Stimulated activated CD8-positive, alpha-beta memory T cell treated with anti-CD3 and anti-CD28 coated beads, Interleukin-7, amount 100 ng/mL, for 24 hours (primary cell): ENCODE measurements around the gene CRYBG1.

ENCODE experiments used
- DNase-seq: peaks from one replicate; pipeline ENCODE4 v3.0.0-alpha.2; 2020; ENCODE audit warnings: low read depth

CRYBG1 gene

GRCh38 chr6:106460481-106460880 lies 100.0 kb downstream of the CRYBG1 start:
- no peak for DNase-seq

- no peak for DNase-seq
Observed at GRCh38 chr6:106461084-106461483, 100.6 kb downstream of the CRYBG1 start.

- DNase-seq: no peak
Observed at GRCh38 chr6:106462923-106463557, 102.5 kb downstream of the CRYBG1 start.

GRCh38 chr6:106466211-106466610 lies 105.7 kb downstream of the CRYBG1 start:
- DNase-seq: no peak

GRCh38 chr6:106468935-106469334 lies 108.4 kb downstream of the CRYBG1 start:
- DNase-seq: no peak

- no peak for DNase-seq
Observed at GRCh38 chr6:106469882-106470281, 109.4 kb downstream of the CRYBG1 start.

GRCh38 chr6:106470316-106470715 lies 109.8 kb downstream of the CRYBG1 start:
- no peak for DNase-seq

- DNase-seq: no peak
Observed at GRCh38 chr6:106470811-106471210, 110.3 kb downstream of the CRYBG1 start.

- DNase-seq: no peak
Observed at GRCh38 chr6:106473812-106474211, 113.3 kb downstream of the CRYBG1 start.

GRCh38 chr6:106474466-106474865 lies 113.9 kb downstream of the CRYBG1 start:
- no peak for DNase-seq

- no peak for DNase-seq
Observed at GRCh38 chr6:106475284-106475683, 114.8 kb downstream of the CRYBG1 start.

GRCh38 chr6:106476331-106477105 lies 116.0 kb downstream of the CRYBG1 start:
- no peak for DNase-seq

GRCh38 chr6:106477146-106477545 lies 116.6 kb downstream of the CRYBG1 start:
- DNase-seq: no peak

- DNase-seq: no peak
Observed at GRCh38 chr6:106477790-106478189, 117.3 kb downstream of the CRYBG1 start.

GRCh38 chr6:106486236-106486635 lies 125.7 kb downstream of the CRYBG1 start:
- DNase-seq: no peak

GRCh38 chr6:106488494-106489370 lies 128.2 kb downstream of the CRYBG1 start:
- no peak for DNase-seq

- DNase-seq: no peak
Observed at GRCh38 chr6:106490030-106490429, 129.5 kb downstream of the CRYBG1 start.

GRCh38 chr6:106490436-106490835 lies 129.9 kb downstream of the CRYBG1 start:
- DNase-seq: no peak

- no peak for DNase-seq
Observed at GRCh38 chr6:106490974-106491373, 130.5 kb downstream of the CRYBG1 start.

GRCh38 chr6:106495014-106495413 lies 134.5 kb downstream of the CRYBG1 start:
- DNase-seq: no peak

- DNase-seq: no peak
Observed at GRCh38 chr6:106496823-106497222, 136.3 kb downstream of the CRYBG1 start.

GRCh38 chr6:106501960-106502371 lies 141.4 kb downstream of the CRYBG1 start:
- DNase-seq: no peak

GRCh38 chr6:106502559-106502958 lies 142.0 kb downstream of the CRYBG1 start:
- DNase-seq: no peak
